ENCODE measurements around the gene CTNNB1. TPM values are rescaled to one million over a fixed set of nuclear protein-coding genes. Genes with fewer than 3 reads are reported as not detected.

The CTNNB1 gene
- total and polyA plus RNA-seq, 2 of the 4 experiments (the other 2 are of a cell fraction): 364 to 1,677 TPM

- ChIA-PET POLR2A (ENCODE audit: unreplicated experiment) (interaction anchor here (0.6 kb wide), 1 partner anchor 705 kb away, joined by 3 read pairs; no protein-coding TSS in a partner anchor), CTCF (no interaction called here)
- intact Hi-C loops (cut with micrococcal nuclease): no loop called here
- no peak overlapping the region for H3K4me2 ChIP-seq (ENCODE audit: low read depth, low read length)
- no peak overlapping the region for H3K14ac ChIP-seq (replicated peaks; ENCODE audit: low read depth, low read length)
- no peak overlapping the region for H3K27ac ChIP-seq (ENCODE audit: insufficient read depth, low read length)
- H3K9me3 ChIP-seq (ENCODE audit: control insufficient read depth, insufficient read depth, low read length): no peaks in the 10 kb centered on the region
- H3K79me1 ChIP-seq (ENCODE audit: low read depth in 1 of 2, low read length in 2 of 2): peaks cover 0 to 48% of the 10 kb centered on the region in 2 experiments; a peak in 2 of 4 replicates
- DNase-seq (no peak), ATAC-seq (ENCODE audit: low read depth) (no peak)
- no peak overlapping the region for H2AFZ ChIP-seq (replicated peaks; ENCODE audit: low read length, poor library complexity)
- no peak overlapping the region for H2BK120ac ChIP-seq (ENCODE audit: low read depth, low read length)
- dilution Hi-C loops (cut with HindIII; ENCODE audit: low sequenced_read_pairs, unreplicated experiment): no loop called here
- TF ChIP-seq, protein P1, sequence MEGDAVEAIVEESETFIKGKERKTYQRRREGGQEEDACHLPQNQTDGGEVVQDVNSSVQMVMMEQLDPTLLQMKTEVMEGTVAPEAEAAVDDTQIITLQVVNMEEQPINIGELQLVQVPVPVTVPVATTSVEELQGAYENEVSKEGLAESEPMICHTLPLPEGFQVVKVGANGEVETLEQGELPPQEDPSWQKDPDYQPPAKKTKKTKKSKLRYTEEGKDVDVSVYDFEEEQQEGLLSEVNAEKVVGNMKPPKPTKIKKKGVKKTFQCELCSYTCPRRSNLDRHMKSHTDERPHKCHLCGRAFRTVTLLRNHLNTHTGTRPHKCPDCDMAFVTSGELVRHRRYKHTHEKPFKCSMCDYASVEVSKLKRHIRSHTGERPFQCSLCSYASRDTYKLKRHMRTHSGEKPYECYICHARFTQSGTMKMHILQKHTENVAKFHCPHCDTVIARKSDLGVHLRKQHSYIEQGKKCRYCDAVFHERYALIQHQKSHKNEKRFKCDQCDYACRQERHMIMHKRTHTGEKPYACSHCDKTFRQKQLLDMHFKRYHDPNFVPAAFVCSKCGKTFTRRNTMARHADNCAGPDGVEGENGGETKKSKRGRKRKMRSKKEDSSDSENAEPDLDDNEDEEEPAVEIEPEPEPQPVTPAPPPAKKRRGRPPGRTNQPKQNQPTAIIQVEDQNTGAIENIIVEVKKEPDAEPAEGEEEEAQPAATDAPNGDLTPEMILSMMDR (conservative IDR thresholded peaks at IDR 0.05; ENCODE audit: low read depth, low read length): no peak
- no peak for TF ChIP-seq FOS (IDR thresholded peaks at IDR 0.05; ENCODE audit: low read depth, low read length)
- no peak for TF ChIP-seq CEBPB (IDR thresholded peaks at IDR 0.05; ENCODE audit: low read depth, low read length)
- no peak for TF ChIP-seq RAD21 (IDR thresholded peaks at IDR 0.05; ENCODE audit: low read length)
- TF ChIP-seq USF2 (IDR thresholded peaks at IDR 0.05; ENCODE audit: low read depth, low read length): no peak
- TF ChIP-seq BHLHE40 (IDR thresholded peaks at IDR 0.05; ENCODE audit: low read depth, low read length): no peak
- TF ChIP-seq POLR2A (IDR thresholded peaks at IDR 0.05; ENCODE audit: low read depth, low read length): no peak
- TF ChIP-seq NFE2L2 (IDR thresholded peaks at IDR 0.05; ENCODE audit: low read depth, low read length): no peak
- TF ChIP-seq RFX5 (IDR thresholded peaks at IDR 0.05; ENCODE audit: low read depth, low read length): no peak
- TF ChIP-seq, protein P2, sequence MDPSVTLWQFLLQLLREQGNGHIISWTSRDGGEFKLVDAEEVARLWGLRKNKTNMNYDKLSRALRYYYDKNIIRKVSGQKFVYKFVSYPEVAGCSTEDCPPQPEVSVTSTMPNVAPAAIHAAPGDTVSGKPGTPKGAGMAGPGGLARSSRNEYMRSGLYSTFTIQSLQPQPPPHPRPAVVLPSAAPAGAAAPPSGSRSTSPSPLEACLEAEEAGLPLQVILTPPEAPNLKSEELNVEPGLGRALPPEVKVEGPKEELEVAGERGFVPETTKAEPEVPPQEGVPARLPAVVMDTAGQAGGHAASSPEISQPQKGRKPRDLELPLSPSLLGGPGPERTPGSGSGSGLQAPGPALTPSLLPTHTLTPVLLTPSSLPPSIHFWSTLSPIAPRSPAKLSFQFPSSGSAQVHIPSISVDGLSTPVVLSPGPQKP (IDR thresholded peaks at IDR 0.05; ENCODE audit: borderline replicate concordance, low read depth, low read length): no peak
- TF ChIP-seq SMC3 (IDR thresholded peaks at IDR 0.05; ENCODE audit: low read depth, low read length): no peak
- TF ChIP-seq RCOR1 (IDR thresholded peaks at IDR 0.05; ENCODE audit: insufficient replicate concordance, low read length): no peak
- no peak for TF ChIP-seq MAFK (IDR thresholded peaks at IDR 0.05; ENCODE audit: low read depth, low read length)
- no peak for TF ChIP-seq MAZ (IDR thresholded peaks at IDR 0.05; ENCODE audit: borderline replicate concordance, low read depth, low read length)
- no peak for TF ChIP-seq CHD1 (IDR thresholded peaks at IDR 0.05; ENCODE audit: low read depth, low read length)
- no peak for TF ChIP-seq MXI1 (IDR thresholded peaks at IDR 0.05; ENCODE audit: borderline replicate concordance, low read depth, low read length)
- H3K23ac ChIP-seq (ENCODE audit: low read depth, low read length): no peak overlapping the region
- H3K56ac ChIP-seq (ENCODE audit: extremely low read depth, insufficient read depth, low read length): no peak overlapping the region
- H3K18ac ChIP-seq (ENCODE audit: low read depth, low read length): no peak overlapping the region
- no peak overlapping the region for H4K91ac ChIP-seq (ENCODE audit: insufficient read depth, low read depth, low read length)
- in situ Hi-C loops (cut with MboI; ENCODE audit: low sequenced_read_pairs): loop anchor here (25.0 kb wide), 1 partner anchor 476 kb away; no protein-coding TSS in a partner anchor
- no peak overlapping the region for H2BK15ac ChIP-seq (ENCODE audit: low read depth, low read length)
- no peak overlapping the region for H3K9ac ChIP-seq (ENCODE audit: low read depth, low read length)
- no peak overlapping the region for H4K8ac ChIP-seq (ENCODE audit: low read depth in 2 of 2, low read length in 2 of 2)
- no peak overlapping the region for H3K4me3 ChIP-seq (ENCODE audit: insufficient read depth, low read depth, low read length)
- no peaks in the 10 kb centered on the region for H3K27me3 ChIP-seq (ENCODE audit: control insufficient read depth, insufficient read depth, low read length)
- no TSS peak for BruUV-seq (replicated peaks)
- H2BK5ac ChIP-seq (ENCODE audit: low read depth, low read length, poor library complexity, severe bottlenecking): no peak overlapping the region
- no peak overlapping the region for H3K4ac ChIP-seq (ENCODE audit: low read depth, low read length)
- H3K36me3 ChIP-seq (ENCODE audit: control insufficient read depth, insufficient read depth, low read length): no peaks in the 10 kb centered on the region
- H2AK5ac ChIP-seq (ENCODE audit: low read depth, low read length): no peak overlapping the region
- H3K4me1 ChIP-seq (ENCODE audit: control insufficient read depth, insufficient read depth, low read length): peaks cover 5% of the 10 kb centered on the region
- WGBS, 2 experiments (ENCODE audit: extremely low coverage in 2 of 2, insufficient read length in 1 of 2): 100% methylated on average over 1 of the region's 5 CpGs; no CpG with 5 or more reads in 1 of the 2 experiments
- no peak overlapping the region for H2BK20ac ChIP-seq (ENCODE audit: low read depth, low read length)
- peaks cover 96% of the 10 kb centered on the region for H4K20me1 ChIP-seq (ENCODE audit: insufficient read depth, low read length)
- H3K9me1 ChIP-seq (ENCODE audit: insufficient read depth, low read length): peaks cover 5% of the 10 kb centered on the region; the same call in 1 of the 2 replicates
- H4K5ac ChIP-seq (ENCODE audit: low read depth, low read length): no peak overlapping the region
- H2AK9ac ChIP-seq (replicated peaks; ENCODE audit: low read depth, low read length, poor library complexity): no peak overlapping the region
Measured at GRCh38 chr3:41210966-41211365, 11.7 kb downstream of the CTNNB1 start.
